Activated naive CD4-positive, alpha-beta T cell treated with anti-CD3 and anti-CD28 coated beads, Interleukin-2, amount 50 U/mL, for 24 hours (primary cell): ENCODE results near the gene EPHB3.
A peak's percentile ranks its signal among the peaks of the same experiment; 100 is the strongest.

Experiments
- H3K27ac Mint-ChIP-seq: one replicate; pipeline ENCODE4 v1.8.0; 2021; ENCODE audit warnings: mild to moderate bottlenecking, mixed read lengths
- H3K27me3 Mint-ChIP-seq: one replicate; pipeline ENCODE4 v1.8.0; 2021; ENCODE audit warnings: mixed read lengths
- H3K36me3 Mint-ChIP-seq: one replicate; pipeline ENCODE4 v1.8.0; 2021; ENCODE audit warnings: mixed read lengths
- H3K4me1 Mint-ChIP-seq: one replicate; pipeline ENCODE4 v1.8.0; 2021; ENCODE audit warnings: mixed read lengths
- H3K4me3 Mint-ChIP-seq: one replicate; pipeline ENCODE4 v1.8.0; 2021; ENCODE audit warnings: mild to moderate bottlenecking, mixed read lengths
- H3K9me3 Mint-ChIP-seq: one replicate; pipeline ENCODE4 v1.8.0; 2021; ENCODE audit warnings: mixed read lengths

The EPHB3 gene

DNA sequence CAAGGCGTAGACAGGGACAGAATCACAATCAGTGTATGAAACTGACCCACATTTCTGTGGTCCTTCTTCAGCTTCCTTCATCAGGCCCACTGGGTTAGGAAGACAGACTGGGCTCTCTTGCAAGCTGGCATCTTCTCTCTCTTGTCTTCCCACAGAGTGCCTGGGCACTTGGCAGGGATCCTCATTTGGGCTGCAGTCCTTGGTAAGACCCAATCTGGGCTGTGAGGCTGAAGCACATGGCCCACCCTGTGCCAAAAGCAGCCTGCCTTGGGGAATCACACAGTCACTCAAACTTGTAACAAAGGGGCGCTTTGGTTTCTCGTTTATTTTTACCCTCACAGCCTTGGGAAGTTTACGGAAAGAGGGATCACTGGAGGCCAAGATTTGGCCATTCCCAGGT is 8.2 kb upstream of the EPHB3 start:
- Mint-ChIP-seq H3K27ac (peak overlapping the region; percentile 62), H3K9me3 (no peaks in the 10 kb centered on the region), H3K27me3 (peaks cover 6% of the 10 kb centered on the region), H3K4me1 (peaks cover 72% of the 10 kb centered on the region), H3K36me3 (no peaks in the 10 kb centered on the region), H3K4me3 (no peak overlapping the region)

DNA sequence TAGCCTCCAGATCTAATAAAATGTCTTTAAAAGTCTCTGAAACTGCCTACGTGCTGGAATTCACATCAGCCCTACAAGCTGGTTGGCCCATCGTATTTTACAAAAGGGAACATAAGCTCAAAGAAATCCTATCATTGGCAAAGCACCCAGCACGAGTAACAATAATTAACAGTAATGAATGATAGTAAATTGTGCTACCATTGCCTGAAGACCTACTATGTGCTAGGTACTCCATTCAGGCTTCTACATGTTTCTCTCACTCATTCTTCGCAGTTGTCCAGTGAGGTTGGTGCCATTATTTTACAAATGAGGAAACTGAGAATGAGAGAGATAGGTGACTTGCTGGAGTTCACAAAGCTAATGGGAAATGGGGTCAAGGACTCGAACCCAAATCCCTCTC is 7.1 kb upstream of the EPHB3 start:
- no peak overlapping the region for H3K4me3 Mint-ChIP-seq
- peaks cover 80% of the 10 kb centered on the region for H3K4me1 Mint-ChIP-seq
- H3K27me3 Mint-ChIP-seq, result peaks cover 9% of the 10 kb centered on the region
- no peaks in the 10 kb centered on the region for H3K36me3 Mint-ChIP-seq
- H3K9me3 Mint-ChIP-seq, result no peaks in the 10 kb centered on the region
- H3K27ac Mint-ChIP-seq, result no peak overlapping the region

DNA sequence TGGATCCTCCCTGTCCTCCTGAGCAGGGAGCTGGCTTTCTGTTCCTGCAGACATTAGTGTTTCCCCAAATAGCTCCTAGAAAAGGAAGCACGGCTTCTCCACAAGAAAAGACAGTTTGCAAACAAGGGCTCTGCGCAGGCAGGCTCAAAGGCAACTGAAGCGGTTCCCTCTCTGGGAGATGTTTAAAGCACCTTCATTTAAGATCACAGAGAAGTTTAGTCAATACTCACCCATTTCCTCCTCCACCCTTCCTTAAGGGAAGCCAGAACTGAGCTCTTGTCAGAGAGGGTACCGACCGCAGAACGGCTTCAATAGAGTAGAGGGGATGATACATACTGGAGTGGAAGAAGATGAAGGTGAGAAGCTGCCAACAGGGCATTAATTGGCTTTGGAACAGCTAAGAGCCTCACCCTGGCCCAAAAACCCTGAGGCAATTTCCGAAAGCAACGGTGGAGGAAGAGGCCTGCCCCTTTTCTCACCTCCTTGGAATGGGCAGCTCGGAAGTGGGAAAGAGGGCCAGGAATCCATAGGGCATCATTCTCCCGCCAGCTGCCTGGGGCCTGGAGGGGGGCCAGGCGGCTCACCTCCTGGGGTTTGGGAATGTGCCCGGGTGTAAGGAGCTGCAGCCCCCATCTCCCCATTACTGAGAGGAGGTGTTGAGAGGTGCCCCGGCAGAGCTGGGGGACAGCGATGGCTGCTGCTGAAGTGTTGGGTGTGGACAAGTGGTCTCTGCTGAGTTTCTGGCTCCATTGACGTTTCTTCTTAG is 4.8 kb upstream of the EPHB3 start:
- H3K4me3 Mint-ChIP-seq, result peak overlapping the region; percentile 69
- peaks cover 79% of the 10 kb centered on the region for H3K4me1 Mint-ChIP-seq
- H3K36me3 Mint-ChIP-seq, result peaks cover 4% of the 10 kb centered on the region
- no peaks in the 10 kb centered on the region for H3K9me3 Mint-ChIP-seq
- H3K27ac Mint-ChIP-seq, result peak overlapping the region; percentile 93
- peaks cover 18% of the 10 kb centered on the region for H3K27me3 Mint-ChIP-seq

DNA sequence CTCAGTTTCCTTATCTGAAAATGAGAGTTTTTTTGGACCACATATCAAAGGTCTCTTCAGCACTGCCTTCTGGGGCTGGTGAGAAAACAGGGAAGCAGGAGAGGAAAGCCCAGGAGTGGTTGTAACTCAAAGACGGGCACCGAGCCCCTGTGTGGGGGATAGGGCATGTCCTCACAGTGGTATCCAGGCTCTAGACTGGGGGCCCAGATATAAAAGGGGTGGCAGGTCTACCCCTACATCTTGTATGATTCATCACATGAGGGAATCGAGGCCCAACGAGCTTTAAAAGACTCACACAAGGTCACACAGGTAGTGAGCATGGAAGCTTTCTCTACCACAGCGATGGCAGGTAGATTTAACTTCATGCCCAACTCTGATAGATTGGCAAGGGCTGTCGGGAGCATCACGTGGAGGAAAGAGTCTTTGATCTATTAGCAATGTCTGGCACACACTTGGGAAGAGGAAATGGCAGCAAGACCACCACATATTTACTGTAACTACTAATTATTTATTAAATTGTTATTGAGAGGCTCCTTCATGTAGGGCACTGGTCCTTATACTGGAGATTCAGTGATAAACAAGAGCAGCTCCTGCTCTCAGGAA is 4.1 kb upstream of the EPHB3 start:
- Mint-ChIP-seq H3K36me3 (peaks cover 4% of the 10 kb centered on the region), H3K4me1 (peaks cover 72% of the 10 kb centered on the region), H3K9me3 (no peaks in the 10 kb centered on the region), H3K27me3 (peaks cover 16% of the 10 kb centered on the region), H3K27ac (no peak overlapping the region), H3K4me3 (no peak overlapping the region)

DNA sequence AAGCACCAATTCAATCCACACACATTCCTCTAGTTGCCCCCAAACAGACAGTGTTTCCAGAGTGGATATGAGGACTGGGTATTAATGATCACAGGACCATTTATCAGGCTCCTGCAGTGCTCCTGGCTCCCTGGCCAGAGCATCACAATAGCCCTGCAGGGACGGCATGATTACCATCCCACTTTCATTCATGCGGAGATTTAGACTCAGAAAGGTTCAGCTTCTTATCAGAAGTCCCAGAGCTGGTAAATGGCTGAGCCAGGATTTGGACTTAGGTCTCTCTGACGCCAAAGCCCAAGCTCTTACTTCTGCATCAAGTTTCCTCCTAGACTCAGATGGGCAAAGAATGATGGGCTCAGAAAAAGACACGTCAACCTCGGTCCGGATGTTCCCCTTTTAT is 2.9 kb upstream of the EPHB3 start:
- no peaks in the 10 kb centered on the region for H3K9me3 Mint-ChIP-seq
- no peak overlapping the region for H3K4me3 Mint-ChIP-seq
- no peak overlapping the region for H3K27ac Mint-ChIP-seq
- H3K4me1 Mint-ChIP-seq, result peaks cover 60% of the 10 kb centered on the region
- peaks cover 4% of the 10 kb centered on the region for H3K36me3 Mint-ChIP-seq
- peaks cover 16% of the 10 kb centered on the region for H3K27me3 Mint-ChIP-seq

DNA sequence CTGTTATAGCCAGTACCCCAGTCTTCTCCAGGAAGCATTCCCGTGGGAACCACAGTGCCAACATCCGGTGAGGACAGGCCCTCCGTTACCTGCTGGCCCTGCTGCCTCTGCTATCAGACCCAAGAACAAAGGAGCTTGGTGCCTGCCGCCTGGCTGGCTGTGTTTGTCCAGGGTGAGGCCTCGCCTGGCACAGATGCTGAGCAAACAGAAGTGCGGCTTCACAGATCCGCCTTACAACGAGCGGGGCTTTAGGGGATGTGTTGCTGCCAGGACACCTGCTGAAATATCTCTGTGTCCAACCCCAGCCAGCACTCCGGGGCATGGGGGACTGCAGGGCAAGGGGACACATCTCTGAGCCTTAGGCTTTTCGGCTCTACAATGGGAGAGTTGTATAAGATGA is 2.2 kb upstream of the EPHB3 start:
- Mint-ChIP-seq H3K27ac (no peak overlapping the region), H3K36me3 (peaks cover 4% of the 10 kb centered on the region), H3K4me3 (no peak overlapping the region), H3K27me3 (peaks cover 17% of the 10 kb centered on the region), H3K9me3 (no peaks in the 10 kb centered on the region), H3K4me1 (peaks cover 55% of the 10 kb centered on the region)

DNA sequence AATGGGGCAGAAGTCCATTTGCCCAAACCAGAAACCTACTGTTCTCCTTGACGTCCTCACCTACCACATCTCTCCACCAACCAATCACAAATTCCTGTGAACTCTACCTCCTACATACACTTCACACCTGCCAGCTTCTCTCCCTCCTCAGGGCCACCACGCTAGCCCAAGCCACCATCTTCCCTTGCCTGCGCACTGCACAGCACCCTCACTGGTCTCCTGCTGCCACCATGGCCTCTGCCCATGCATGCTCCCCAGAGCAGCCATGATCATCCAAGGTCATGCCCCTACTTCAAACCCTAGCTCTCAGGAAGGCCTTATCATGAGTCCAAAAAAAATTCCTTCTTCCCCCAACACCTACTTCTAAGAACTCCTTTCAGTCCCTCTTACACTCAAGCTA is 1.1 kb upstream of the EPHB3 start:
- Mint-ChIP-seq H3K9me3 (no peaks in the 10 kb centered on the region), H3K27ac (peak overlapping the region; percentile 52), H3K4me3 (peak overlapping the region; percentile 81), H3K27me3 (peaks cover 18% of the 10 kb centered on the region), H3K4me1 (peaks cover 47% of the 10 kb centered on the region), H3K36me3 (peaks cover 4% of the 10 kb centered on the region)

DNA sequence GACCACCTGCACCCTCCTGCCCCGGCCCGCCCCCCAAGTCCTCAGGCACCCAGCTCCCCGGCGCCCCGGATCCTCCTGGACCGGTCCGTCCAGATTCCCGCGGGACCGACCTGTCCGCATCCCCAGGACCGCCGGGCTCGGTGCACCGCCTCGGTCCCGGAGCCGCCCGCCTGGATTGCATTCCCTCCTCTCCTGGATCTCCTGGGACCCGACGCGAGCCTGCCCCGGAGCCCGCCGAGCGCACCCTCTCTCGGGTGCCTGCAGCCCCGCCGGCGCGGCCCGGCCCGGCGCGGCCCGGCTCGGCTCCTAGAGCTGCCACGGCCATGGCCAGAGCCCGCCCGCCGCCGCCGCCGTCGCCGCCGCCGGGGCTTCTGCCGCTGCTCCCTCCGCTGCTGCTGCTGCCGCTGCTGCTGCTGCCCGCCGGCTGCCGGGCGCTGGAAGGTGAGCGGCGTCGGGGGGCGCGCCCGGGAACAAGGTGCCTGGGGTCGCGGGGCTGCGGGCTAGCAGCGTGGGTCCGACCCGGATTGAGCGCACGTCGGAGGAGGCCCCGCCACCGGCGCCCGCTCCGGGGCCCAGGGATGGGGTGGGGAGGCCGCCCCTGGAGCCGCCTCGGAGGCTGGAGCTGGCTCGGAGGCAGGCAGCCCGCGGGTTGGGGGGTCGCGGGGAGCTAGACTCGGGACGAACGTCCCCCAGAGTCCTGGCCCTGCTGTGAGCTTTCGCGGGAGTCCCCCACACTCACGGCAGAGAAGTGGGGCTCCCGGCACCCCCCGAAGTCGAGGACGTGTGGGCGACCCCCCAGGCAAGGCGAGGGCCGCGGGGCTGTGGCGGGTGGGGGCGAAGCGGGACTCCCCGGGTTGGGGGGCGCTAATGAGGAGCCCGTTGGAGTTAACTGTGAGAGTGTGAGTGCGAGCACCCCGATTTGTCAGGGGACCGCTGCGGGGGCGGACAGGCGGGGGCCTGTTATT is 610 bp downstream of the EPHB3 start:
- Mint-ChIP-seq H3K27ac (no peak overlapping the region), H3K9me3 (no peaks in the 10 kb centered on the region), H3K4me3 (peak overlapping the region; percentile 81), H3K36me3 (peaks cover 4% of the 10 kb centered on the region), H3K4me1 (peaks cover 34% of the 10 kb centered on the region), H3K27me3 (peaks cover 18% of the 10 kb centered on the region)

DNA sequence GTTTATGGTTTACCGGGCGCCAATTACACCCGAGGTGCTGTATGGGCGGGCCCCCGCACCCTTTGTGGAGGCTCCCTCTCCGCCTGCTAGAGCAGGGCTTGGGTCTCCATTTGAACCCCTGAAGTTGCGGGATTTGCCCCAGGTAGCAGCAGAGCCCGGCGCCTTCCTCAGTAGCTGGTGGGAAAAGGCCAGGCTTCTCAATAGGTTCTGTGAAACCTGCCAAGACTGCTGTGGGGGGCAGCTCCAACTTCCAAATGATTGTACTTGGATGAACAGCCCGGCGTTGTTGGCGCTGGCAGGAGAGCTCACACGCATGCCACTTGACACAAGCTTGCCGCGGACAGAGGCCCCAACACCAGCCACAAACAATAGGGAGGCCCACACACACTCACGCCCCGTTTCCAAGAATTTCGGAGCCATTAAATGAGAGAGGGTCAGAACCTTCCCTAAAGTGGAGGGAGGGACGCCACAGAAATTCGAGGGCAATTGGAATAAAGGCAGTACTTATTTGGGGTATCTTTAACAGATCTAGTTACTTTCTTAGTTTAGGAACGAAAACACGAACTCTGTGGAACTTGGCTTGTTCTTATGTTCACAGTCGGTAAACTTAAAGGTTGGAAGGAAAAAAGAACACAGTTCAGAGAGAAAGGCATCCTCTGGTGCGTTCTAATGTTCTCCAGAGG is 1.4 kb downstream of the EPHB3 start:
- no peak overlapping the region for H3K4me3 Mint-ChIP-seq
- no peak overlapping the region for H3K27ac Mint-ChIP-seq
- no peaks in the 10 kb centered on the region for H3K9me3 Mint-ChIP-seq
- H3K4me1 Mint-ChIP-seq, result peaks cover 26% of the 10 kb centered on the region
- peaks cover 4% of the 10 kb centered on the region for H3K36me3 Mint-ChIP-seq
- peaks cover 24% of the 10 kb centered on the region for H3K27me3 Mint-ChIP-seq

DNA sequence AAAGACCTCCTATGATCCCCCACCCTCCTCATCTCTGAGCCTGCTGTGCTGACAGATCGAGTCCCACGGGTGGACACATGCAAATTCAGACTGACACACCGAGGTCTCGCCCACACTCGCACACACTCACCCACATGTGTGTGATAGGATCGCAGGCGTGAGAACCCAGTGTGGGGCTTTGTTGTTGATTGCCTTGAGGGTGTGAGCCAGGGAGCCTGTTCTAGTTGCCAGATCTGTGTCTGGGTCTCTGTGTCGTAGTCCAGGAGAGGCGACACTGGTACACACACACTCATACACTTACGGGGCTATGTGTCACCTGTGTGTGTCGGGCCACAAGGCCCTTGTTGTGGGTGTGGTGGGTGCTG is 2.0 kb downstream of the EPHB3 start:
- peaks cover 4% of the 10 kb centered on the region for H3K36me3 Mint-ChIP-seq
- no peak overlapping the region for H3K27ac Mint-ChIP-seq
- peaks cover 23% of the 10 kb centered on the region for H3K27me3 Mint-ChIP-seq
- peaks cover 26% of the 10 kb centered on the region for H3K4me1 Mint-ChIP-seq
- H3K4me3 Mint-ChIP-seq, result no peak overlapping the region
- H3K9me3 Mint-ChIP-seq, result no peaks in the 10 kb centered on the region

DNA sequence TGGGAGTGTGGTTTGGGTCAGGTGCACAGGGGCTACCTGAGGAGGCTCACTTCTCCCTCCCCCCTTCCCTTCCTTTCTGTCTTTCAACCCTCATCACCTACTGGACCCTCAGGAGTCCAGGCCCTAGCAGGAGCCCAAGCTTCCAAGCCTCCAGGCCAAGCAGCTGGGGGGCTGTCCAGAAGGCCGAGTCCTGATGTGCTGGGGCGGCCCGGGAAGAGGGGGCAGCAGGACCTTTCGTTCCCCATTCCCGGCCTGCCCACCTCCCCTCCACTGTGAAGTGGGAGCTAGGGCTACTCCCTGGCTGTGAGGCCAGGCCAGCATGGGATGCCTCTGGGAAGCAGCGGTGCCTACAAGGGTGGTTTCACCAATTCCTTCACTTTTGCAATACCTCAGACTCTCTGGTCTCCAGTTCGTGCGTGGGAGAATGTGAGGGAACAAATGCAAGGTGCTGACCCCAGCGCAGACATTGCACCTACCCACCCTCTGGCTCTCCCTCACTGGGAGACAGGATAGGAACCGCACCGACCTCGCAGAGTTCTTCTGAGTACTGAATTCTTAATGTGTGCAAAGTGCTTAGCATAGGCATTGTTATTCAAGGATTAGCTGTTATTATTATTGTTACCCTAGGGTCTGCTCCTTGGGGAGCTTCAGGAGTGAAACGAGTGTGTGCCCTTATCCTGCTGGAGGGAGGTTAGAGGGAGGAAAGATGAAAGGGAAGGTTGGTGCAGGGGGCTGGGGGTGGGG is 2.5 kb downstream of the EPHB3 start:
- H3K27me3 Mint-ChIP-seq, result peaks cover 21% of the 10 kb centered on the region
- no peak overlapping the region for H3K27ac Mint-ChIP-seq
- H3K9me3 Mint-ChIP-seq, result no peaks in the 10 kb centered on the region
- no peak overlapping the region for H3K4me3 Mint-ChIP-seq
- peaks cover 20% of the 10 kb centered on the region for H3K4me1 Mint-ChIP-seq
- H3K36me3 Mint-ChIP-seq, result peaks cover 4% of the 10 kb centered on the region

DNA sequence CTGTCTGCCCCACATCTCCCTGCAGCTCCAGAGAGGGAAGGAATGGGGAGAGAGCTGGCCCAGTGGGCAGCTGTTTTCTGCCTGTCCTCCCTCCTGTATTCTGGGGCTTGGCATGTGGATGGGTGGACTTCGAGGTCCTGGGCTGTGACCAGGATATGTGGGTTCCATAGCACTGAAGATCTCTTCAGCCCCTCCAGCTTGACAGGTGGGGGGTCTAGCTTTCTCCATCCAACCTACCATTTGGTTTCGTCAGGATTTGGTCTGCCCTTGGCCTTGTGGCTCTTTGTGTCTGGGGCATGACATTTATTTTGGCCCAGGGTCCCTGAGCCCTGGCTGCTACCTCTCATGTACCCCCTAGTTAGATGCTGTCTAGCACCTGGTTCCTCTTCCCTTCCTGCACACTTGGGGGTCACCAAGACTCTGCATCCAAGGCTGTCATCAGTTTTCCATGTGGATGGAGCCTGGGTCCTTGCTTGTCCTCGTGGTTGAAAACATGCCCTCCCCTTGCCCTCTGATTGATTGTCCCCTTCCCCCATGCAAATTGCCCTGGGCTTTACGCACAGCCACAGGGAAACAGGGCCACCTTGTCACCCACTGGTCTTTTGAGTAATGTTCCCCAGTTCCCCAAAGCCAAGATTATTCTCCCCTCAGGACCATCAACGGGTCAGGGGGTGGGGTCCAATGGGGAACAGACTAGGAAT is 3.2 kb downstream of the EPHB3 start:
- peaks cover 19% of the 10 kb centered on the region for H3K4me1 Mint-ChIP-seq
- H3K36me3 Mint-ChIP-seq, result peaks cover 4% of the 10 kb centered on the region
- H3K4me3 Mint-ChIP-seq, result no peak overlapping the region
- peaks cover 22% of the 10 kb centered on the region for H3K27me3 Mint-ChIP-seq
- no peaks in the 10 kb centered on the region for H3K9me3 Mint-ChIP-seq
- no peak overlapping the region for H3K27ac Mint-ChIP-seq

DNA sequence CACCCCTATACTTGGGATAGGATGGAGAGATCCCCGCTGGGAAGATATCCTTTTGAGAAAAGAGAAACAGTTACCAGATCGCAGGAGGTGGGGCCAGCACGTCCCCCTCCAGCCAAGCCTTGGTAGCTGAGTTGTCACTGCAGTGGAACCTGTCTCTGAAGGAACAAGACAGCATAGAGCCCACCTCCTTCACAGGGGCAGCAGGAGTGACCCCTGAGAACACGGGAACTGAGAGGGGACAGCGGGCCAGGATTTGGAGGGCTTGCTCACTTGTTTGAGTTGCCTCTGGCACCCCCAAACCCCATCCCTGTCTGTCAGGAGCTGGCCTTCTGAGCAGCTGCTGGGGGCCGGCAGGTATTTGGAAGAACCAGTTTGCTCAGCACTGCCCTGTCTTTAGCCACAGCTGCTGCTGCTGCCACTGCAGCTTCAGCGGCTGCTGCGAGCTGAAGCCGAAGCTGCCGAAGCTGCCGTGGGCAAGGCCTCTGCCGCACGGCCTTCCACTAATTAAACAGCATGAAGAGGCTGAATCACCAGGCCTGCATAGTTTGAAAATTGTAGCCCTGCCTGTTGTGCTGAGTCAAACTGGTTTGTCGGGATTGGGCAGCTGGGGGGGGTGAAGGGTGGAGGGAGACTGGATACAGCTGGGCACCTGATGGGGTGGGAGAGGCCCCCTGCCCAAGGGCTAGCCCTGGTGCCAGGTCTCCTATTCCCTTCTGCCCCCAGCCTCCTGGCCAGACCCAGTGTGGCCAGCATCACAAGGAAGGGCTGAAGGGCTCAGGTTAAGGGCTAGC is 4.0 kb downstream of the EPHB3 start:
- H3K4me1 Mint-ChIP-seq, result peaks cover 15% of the 10 kb centered on the region
- peaks cover 20% of the 10 kb centered on the region for H3K27me3 Mint-ChIP-seq
- no peak overlapping the region for H3K4me3 Mint-ChIP-seq
- no peaks in the 10 kb centered on the region for H3K9me3 Mint-ChIP-seq
- peaks cover 3% of the 10 kb centered on the region for H3K36me3 Mint-ChIP-seq
- no peak overlapping the region for H3K27ac Mint-ChIP-seq
